Esophagus (tissue), 2 donors: ENCODE results near the gene CAPN9. TPM values are rescaled to one million over a fixed set of nuclear protein-coding genes. Genes with fewer than 3 reads are reported as not detected.

Experiments
- polyA plus RNA-seq, 2 donors: library from polyadenylated mRNA; stranded (reverse); fragments of 200-250 nt; gene quantifications; one replicate each; pipeline ENCODE4 v1.2.3, GENCODE V29; 2013
- donor health status: healthy with polysubstance abuse.
- donor health status: Bipolar disorder and iron deficiency.

The CAPN9 gene
- polyA plus RNA-seq, 2 donors, result 0.06 TPM; not detected in 1

Other genes starting within 250 kb of the CAPN9 start
- 1 to 10 TPM; 4.0 to 8.1 TPM for gene COG2, start 104.9 kb upstream of the CAPN9 start, polyA plus RNA-seq
- under 1 TPM; 0.12 to 0.49 TPM for gene AGT, start 33.3 kb upstream of the CAPN9 start, polyA plus RNA-seq
- 1 to 10 TPM; 7.8 to 10.0 TPM for gene C1orf198, start 121.1 kb downstream of the CAPN9 start, polyA plus RNA-seq
- 1 to 10 TPM; 5.0 to 7.6 TPM for gene TTC13, start 231.5 kb downstream of the CAPN9 start, polyA plus RNA-seq
- 10 to 100 TPM; 21.0 to 38.3 TPM for gene ARV1, start 231.7 kb downstream of the CAPN9 start, polyA plus RNA-seq